Cardiac fibroblast (primary cell): ENCODE data around the gene ZNF12.

Source experiments
- DNase-seq, 2 donors: peaks; one replicate each; pipeline versions ENCODE4 v3.0.0 to v3.0.0-alpha.2; 2010; ENCODE audit warnings: low read depth in 2 of 2
- H3K4me3 ChIP-seq, 2 donors: replicated peaks in 1 of 2; 1 replicate in 1 of 2; 2 replicates in 1 of 2; pipeline ENCODE4 v1.5.1; 2011; ENCODE audit warnings: low read depth in 2 of 2, low read length in 2 of 2, mild to moderate bottlenecking in 2 of 2, moderate library complexity in 1 of 2
- TF ChIP-seq, protein P1 (sequence below): IDR thresholded peaks from one replicate; pipeline ENCODE4 v1.5.1; 2011; ENCODE audit warnings: low read depth, mild to moderate bottlenecking, low read length, inconsistent platforms

ZNF12 gene

DNA sequence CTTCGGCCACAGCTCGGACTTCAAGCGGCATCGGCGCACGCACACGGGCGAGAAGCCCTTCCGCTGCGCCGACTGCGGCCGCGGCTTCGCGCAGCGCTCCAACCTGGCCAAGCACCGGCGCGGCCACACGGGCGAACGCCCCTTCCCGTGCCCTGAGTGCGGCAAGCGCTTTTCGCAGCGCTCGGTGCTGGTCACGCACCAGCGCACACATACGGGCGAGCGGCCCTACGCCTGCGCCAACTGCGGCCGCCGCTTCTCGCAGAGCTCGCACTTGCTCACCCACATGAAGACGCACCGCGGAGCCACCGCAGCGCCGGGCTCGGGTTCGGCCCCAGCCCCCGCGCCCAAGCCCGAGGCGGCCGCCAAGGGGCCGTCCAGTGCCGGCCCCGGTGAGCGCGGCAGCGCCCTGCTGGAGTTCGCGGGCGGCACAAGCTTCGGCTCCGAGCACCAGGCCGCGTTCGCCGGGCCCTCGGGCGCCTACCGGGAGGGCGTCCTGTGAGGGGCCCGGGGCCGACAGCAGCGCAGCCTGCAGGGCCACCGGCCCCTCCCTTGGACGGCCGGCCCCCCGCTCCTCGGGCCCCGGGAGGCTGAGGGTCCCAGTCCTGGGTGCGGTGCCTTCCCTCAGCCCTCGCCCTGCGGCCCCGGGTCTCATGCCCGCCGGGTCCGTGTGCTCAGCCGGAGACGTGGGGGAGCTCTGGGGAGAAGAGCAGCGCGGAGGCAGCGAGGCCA is 52.5 kb downstream of the ZNF12 start:
- DNase-seq = no peak

DNA sequence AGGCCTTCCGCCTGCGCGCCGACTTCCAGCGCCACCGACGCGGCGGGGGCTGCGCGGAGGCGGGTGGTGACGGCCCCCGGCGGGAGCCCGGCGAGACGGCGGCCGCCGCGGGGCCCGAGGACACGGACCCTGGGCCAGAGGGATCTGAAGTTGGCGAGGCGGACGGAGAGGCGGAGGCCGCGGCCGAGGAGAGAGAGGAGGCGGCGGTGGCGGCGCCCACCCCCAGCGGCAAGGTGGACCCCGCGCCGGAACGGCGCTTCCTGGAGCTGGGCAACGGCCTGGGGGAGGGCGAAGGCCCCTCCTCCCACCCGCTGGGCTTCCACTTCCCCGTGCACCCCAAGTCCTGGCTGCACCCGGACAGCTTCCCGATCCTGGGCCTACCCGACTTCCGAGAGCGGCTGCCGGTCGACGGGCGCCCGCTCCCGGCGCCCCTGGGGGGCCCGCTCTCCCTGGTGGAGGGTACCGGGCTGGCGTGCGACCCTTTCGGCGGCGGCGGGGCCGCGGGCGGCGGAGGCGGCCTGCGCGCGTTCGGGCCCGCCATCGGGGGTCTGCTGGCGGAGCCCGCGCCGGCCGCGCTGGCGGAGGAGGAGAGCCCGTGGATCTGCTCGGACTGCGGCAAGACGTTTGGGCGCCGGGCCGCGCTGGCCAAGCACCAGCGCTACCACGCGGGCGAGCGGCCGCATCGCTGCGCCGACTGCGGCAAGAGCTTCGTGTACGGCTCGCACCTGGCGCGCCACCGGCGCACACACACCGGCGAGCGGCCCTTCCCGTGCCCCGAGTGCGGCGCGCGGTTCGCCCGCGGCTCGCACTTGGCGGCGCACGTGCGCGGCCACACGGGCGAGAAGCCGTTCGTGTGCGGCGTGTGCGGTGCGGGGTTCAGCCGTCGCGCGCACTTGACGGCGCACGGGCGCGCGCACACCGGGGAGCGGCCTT is 53.4 kb downstream of the ZNF12 start:
- TF ChIP-seq, protein P1, sequence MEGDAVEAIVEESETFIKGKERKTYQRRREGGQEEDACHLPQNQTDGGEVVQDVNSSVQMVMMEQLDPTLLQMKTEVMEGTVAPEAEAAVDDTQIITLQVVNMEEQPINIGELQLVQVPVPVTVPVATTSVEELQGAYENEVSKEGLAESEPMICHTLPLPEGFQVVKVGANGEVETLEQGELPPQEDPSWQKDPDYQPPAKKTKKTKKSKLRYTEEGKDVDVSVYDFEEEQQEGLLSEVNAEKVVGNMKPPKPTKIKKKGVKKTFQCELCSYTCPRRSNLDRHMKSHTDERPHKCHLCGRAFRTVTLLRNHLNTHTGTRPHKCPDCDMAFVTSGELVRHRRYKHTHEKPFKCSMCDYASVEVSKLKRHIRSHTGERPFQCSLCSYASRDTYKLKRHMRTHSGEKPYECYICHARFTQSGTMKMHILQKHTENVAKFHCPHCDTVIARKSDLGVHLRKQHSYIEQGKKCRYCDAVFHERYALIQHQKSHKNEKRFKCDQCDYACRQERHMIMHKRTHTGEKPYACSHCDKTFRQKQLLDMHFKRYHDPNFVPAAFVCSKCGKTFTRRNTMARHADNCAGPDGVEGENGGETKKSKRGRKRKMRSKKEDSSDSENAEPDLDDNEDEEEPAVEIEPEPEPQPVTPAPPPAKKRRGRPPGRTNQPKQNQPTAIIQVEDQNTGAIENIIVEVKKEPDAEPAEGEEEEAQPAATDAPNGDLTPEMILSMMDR = no peak
- H3K4me3 ChIP-seq = no peak overlapping the region
- no peak for DNase-seq

More for the DNA sequence above, 52.5 kb downstream of the ZNF12 start:
- TF ChIP-seq, protein P1 = no peak
- H3K4me3 ChIP-seq = no peak overlapping the region

DNA sequence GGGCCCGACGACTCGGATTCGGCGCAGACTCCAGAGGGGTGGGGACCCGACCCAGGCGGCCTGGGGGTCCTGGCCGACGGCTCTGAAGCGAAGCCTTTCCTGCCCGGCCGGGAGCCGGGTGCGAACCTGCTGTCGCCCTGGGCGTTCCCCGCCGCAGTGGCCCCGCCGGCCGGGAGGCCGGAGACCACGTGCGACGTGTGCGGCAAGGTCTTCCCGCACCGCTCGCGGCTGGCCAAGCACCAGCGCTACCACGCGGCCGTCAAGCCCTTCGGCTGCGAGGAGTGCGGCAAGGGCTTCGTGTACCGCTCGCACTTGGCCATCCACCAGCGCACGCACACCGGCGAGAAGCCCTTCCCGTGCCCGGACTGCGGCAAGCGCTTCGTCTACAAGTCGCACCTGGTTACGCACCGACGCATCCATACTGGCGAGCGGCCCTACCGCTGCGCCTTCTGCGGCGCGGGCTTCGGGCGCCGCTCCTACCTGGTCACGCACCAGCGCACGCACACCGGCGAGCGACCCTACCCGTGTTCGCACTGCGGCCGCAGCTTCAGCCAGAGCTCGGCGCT is 54.2 kb downstream of the ZNF12 start:
- no peak overlapping the region for H3K4me3 ChIP-seq
- no peak for DNase-seq
- TF ChIP-seq, protein P1 = no peak

DNA sequence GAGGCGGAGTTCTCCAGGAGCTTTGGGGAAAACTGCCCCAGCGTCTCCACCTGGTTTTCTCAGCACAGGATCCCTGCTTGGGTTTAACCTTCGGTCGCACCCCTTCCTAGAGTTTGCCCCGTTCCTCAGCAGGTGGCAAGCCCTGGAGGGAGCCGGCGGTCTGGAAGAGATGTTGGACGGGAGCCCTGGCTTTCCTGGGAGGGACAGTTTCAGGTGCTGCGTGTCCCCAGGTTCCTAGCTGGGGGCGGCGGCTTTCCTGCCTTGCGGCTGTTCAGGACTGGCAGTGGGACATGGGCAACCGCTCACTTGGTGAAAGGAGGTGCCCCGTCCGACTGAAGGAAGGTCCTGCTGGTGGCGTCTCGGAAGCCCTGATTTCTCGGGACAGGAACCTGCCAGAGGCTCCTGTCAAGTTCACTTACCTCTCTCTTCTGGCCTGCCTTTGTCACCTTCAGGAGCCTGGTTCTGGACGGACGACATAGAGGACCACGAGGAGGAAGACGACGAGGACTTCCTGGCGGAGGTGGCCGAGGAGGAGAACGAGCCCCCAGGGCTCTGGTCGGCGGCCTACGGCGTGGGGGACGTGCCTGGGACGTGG is 54.8 kb downstream of the ZNF12 start:
- DNase-seq = no peak
- no peak overlapping the region for H3K4me3 ChIP-seq
- TF ChIP-seq, protein P1 = no peak

DNA sequence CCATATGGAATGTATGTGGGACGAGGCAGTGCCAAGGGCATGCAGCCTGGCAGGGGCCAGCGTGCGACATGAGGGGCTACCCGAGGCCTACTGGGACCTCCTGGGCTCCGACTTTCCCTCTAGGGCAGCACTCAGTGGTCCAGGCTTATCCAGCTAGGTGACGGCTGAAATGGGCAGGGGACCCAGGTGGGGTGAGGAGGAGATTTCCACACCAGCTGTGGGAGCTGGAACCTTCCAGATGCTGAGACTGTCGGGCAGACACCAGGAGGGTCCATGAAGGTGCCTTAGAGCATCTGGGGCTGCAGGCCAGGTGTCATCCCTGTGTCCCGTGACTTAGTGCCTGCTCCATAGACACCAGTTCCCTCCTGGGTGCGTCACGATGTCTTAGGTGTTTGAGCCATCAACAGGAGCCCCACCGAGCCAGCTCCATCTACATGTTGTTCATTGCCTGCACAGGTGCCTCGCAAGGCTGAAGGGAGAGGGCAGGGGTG is 56.2 kb downstream of the ZNF12 start:
- TF ChIP-seq, protein P1 = no peak
- no peak overlapping the region for H3K4me3 ChIP-seq
- no peak for DNase-seq

DNA sequence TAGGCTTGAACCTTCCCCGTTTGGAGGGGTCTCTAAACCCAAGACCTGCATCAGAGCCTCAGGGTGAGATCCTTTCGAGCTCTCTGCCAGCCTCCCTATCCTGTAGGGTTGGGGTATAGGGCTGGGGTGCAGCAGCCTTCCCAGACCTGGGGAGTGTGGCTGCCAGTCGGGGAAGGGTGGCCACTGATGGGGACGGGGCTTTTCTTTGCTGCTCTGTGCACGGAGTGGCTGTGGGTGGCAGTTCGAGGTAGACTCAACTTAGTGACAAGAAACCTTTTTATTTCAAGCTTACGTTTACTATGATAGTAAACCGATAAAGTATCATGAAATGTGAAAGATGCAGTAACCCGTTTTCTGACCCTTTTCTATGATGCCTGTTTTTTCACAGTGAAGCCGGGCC is 56.7 kb downstream of the ZNF12 start:
- no peak overlapping the region for H3K4me3 ChIP-seq
- TF ChIP-seq, protein P1 = no peak
- no peak for DNase-seq
